GM21515 (cell line): Measurements from ENCODE around the gene MFGE8.

ENCODE experiments used
- ATAC-seq: cut with Tn5 transposase; IDR thresholded peaks from one replicate; pipeline ENCODE4 v1.9.1; 2021; ENCODE audit not compliant: unreplicated experiment

The MFGE8 gene

GRCh38 chr15:88900309-88900981 lies 12.7 kb downstream of the MFGE8 start:
- ATAC-seq = no peak

GRCh38 chr15:88899251-88899650 lies 13.9 kb downstream of the MFGE8 start:
- no peak for ATAC-seq

- no peak for ATAC-seq
Measured at GRCh38 chr15:88898736-88899135, 14.4 kb downstream of the MFGE8 start.

DNA sequence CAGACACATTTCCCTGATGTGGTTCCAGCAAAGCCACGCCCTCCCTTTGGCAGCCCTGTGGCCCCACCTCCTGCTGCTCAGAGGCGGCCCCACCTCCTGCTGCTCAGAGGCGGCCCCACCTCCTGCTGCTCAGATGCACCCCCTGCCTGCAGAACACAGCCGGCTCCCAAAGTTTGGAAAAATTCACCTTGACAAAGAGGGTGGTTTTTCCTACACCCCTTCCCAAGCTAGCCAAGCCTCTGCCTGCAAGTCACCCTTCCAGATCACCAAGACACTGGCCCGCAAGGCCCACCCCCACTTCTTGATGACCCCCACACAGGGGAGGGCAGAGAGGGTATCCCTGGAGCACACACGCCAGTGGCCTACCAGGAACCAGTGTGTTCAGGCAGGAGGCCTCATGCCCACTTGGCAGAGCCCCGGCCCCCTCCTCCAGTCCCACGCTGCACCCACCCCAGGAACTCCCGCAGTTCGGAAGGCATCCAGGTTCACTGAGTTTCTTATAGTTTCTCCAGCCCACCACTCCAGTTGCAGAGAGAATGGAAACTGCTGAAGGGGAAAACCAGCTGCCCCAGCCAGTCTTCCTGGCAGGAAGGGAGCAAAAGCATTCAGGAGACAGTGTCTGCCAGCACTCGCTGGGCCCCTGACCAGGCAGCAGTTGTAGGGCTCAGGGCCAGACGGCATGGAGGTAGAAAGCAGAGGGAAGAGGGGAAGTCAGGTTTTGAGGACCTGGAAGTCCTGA lies 15.6 kb downstream of the MFGE8 start:
- no peak for ATAC-seq

GRCh38 chr15:88897142-88897455 lies 16.1 kb downstream of the MFGE8 start:
- no peak for ATAC-seq

DNA sequence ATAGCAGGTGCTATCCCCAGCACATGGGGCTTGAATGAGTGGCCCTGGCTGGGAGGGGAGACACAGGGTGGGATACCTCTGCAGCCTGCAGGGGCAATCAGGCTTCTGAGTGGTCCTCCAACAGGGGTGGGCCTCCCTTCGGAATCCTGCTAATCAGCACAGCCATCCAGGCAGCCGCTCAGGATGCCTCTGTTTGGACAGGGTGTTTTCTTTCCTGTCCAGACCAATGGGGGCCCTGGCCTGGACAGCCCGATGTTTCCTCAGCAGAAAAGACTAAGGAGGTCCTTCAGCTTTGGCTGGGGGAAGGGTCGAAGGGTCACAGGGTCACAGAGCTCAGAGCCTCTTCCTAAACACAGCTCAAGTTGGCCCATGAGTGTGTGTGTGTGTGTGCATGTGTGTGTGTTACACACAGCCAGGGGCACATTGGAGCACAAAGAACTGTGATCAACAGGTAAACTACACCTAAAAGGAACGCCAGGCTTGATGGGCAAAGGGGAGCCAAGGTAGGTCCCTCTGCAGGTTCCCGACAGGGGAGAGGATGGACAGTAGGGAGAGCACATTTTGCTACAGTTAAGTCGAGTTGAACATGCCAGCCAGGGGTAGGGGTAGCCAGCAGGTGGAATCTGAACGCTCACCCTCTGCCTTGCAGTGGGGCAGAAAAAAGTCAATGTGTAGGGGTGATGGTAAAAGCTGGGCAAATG lies 16.7 kb downstream of the MFGE8 start:
- no peak for ATAC-seq

DNA sequence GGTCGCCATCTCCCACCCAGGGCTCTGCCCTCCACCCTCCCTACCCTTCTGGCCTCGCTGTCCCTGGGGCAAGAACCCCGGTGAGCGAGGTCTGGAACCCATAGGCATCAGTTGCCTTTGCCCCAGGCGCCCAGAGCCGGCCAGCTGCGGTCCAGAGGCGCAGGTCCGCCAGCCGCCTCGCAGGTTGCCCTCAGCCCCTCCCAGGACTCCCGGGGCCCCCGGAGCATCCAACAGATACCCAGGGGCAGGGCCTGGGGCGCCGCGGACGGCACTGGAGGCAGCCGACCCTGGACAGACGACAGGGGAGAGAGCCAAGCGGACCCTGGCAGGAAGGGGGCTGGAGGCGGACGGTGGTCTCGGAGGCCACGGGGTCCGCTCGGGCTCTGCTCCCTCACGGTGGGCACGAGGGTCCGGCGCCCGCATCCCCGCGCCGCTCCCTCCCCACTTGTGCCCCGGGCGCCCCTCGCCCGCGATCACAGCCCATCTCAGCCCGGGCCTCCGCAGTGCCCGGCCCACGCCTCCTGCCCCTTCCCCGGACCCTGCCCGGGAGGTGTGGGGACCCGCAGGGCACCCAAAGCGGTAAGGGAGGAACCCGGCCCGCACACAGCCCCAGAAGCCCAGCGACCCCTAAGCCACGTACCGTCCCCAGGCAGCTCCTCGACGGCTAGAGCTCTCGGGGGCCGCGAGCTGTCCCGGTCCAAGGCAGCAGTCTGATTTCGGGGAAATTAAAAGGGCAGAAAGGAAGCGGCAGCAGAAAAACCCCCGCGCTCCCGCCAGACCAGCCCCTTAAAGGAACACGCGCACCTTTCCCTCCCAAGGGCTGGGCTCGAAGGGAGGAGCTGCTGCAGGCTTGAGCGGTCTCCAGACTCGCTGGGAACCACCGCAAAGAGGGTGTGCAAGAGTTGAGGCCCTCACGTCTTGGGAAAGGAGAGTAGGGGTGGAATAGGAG lies 18.1 kb downstream of the MFGE8 start, which contains the start of gene HAPLN3:
HAPLN3 (minus strand) TSS at position 726 of the 949 bp plus-strand sequence. CDS start 8,246 bp downstream, outside the sequence.
- ATAC-seq = peak; percentile 47

GRCh38 chr15:88894348-88894818 lies 18.8 kb downstream of the MFGE8 start:
- no peak for ATAC-seq

- no peak for ATAC-seq
Measured at GRCh38 chr15:88891540-88892254, 21.5 kb downstream of the MFGE8 start.

GRCh38 chr15:88890495-88890894 lies 22.7 kb downstream of the MFGE8 start:
- ATAC-seq = no peak

DNA sequence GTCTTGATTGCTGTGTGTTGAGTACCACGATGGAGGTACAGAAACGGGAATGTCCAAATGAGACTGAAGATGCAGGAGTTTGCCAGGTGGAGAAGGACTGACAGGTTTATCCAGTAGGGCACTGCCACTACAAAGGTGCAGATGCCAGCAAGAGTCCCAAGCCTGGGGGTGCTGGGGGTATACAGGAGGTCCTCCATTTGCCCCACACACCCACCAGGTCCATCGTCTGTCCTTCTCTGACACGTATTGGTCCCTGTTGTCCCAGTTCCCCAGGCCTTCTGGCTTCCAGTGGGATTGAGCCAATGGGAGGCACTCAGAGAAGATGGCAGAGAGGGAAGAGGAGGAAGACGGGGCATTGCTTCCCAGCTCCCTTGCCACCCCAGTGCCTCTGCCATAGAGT lies 24.5 kb downstream of the MFGE8 start:
- no peak for ATAC-seq

DNA sequence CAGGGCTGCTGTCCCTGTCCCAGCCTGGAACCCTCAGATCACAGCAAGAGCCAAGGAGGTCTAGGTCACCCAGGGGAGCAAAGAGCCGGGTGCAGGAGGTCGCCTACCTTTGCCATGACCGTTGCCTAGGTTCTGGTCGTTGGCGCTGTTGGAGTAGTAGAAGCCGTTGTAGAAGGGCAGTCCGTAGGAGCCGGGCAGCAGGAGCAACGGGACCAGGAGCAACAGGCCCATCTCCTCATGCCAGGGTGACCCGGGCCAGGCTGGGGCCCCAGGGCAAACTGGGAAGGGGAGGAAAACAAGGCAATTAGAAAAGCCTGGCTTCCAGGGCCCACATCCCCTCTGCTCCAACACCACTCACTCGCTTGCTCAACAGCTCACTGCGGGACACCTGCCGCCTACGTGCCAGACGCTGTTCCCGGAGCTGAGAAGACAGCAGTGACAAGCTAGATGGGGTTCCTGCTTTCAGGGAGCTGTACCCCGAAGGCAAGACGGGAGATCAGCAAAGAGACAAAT lies 26.1 kb downstream of the MFGE8 start:
- no peak for ATAC-seq

DNA sequence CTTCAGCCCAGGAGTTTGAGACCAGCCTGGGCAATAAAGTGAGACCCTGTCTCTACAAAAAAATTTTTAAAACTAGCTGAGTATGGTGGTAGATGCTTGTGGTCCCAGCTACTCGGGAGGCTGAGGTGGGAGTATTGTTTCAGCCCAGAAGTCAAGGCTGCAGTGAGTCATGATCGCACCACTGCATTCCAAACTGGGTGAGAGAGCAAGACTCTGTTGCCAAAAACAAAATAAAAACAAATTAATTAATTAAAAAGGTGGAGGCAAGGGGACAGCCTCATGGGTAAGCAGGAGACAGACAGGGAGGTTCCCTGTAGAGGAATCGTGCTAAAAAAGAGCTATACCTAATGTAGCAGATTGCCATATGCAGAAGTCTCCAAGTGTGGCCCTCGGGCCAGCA lies 30.4 kb downstream of the MFGE8 start:
- no peak for ATAC-seq

- no peak for ATAC-seq
Measured at GRCh38 chr15:88881775-88882174, 31.4 kb downstream of the MFGE8 start.

DNA sequence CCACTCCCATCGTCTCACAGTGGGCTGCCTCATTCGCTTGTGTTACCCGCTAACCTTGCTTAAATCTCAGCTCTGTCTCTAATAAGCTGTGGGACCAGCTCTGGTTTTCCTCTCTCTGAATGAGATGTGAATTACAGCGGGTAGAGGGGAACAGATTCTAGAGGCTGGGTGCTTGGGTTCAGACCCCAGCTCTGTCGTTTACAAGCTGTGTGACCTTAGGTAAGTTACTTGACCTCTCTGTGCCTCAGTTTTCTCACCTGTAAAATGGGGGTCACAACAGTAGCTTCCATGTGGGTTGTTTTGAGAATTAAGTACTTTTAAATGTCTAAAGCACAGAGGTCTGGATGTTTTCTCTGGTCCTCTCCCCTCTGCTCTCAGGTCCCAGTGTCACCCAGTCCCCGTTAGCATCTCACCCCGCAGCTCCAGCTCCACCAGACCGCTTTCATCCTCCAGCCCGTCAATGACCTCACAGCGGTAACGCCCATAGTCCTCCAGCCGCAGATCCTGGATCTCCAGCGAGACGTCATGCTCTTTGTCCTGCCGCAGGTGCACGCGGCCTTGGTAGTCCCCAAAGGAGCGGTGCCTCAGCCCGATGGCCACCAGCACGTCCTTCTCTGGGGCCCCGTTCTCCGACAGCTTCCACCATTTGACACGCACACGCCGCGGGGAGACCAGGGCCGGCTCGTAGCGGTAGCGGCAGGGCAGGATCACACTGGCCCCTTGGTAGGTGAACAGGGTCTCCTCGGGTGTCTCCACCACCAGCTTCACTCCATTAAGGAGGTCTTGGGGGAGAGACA lies 32.0 kb downstream of the MFGE8 start:
- ATAC-seq = no peak

DNA sequence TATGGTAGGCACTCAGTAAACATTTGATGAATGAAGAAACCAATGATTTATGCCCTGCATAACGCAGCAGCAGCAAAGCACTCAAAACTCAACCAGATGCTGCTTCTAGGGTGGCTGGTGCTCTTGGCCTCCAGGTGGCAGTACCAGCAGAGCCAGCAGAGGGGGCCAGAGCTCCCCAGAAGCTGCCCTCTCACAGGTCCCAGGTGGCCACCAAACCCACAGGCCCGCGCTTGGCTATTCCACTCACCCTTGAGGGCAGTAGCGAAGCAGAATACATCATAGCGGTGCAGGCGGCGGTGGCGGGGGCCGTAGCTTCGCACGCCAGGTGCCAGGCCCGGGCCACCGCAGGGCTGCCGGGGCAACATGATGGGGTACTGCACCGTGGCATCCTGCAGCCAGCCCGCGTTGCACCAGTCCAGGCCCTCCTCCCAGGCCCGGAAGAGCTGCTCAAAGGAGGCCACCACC lies 34.4 kb downstream of the MFGE8 start:
- no peak for ATAC-seq

- ATAC-seq = no peak
Measured at GRCh38 chr15:88877906-88878305, 35.3 kb downstream of the MFGE8 start.

GRCh38 chr15:88877415-88877814 lies 35.8 kb downstream of the MFGE8 start:
- no peak for ATAC-seq

DNA sequence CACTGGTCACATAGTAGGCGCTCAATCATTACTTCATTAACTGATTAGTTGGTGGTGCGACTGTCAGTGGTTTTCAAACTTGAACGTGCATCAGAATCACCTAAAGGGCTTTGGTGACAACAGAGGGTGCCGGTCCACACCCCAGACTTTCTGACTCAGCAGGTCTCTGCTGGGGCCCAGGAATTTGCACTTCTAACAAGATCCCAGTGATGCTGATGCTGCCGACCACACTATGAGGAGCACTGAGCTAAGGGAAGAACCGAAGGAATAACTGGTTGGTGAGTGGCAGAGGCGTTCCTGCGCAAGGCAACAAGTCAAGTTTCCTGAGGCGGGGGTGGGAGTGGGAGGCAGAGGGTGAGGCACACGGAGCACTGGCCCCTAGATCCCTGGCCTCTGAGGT lies 36.6 kb downstream of the MFGE8 start:
- no peak for ATAC-seq
